Duodenal mucosa (tissue), 2 donors: ENCODE measurements around the gene STAB1.

Experiments
- H3K27ac ChIP-seq: one replicate; pipeline ENCODE4 v1.7.0; 2013; ENCODE audit warnings: low read depth, low read length
- H3K27me3 ChIP-seq, 2 donors: one replicate each; pipeline ENCODE4 v1.7.0; 2013; ENCODE audit warnings: low read length in 2 of 2, control low read depth in 1 of 2; ENCODE audit not compliant: insufficient read depth in 2 of 2, control insufficient read depth in 1 of 2
- H3K36me3 ChIP-seq, 2 donors: one replicate each; pipeline ENCODE4 v1.7.0; 2013; ENCODE audit warnings: low read length in 2 of 2, control low read depth in 1 of 2; ENCODE audit not compliant: insufficient read depth in 2 of 2, control insufficient read depth in 1 of 2
- H3K4me1 ChIP-seq, 2 donors: one replicate each; pipeline ENCODE4 v1.7.0; 2013; ENCODE audit warnings: low read length in 2 of 2, control low read depth in 1 of 2; ENCODE audit not compliant: insufficient read depth in 2 of 2, control insufficient read depth in 1 of 2
- H3K4me3 ChIP-seq, 2 donors: one replicate each; pipeline ENCODE4 v1.7.0; 2013; ENCODE audit warnings: low read length in 2 of 2, low read depth in 1 of 2
- H3K9ac ChIP-seq, 2 donors: one replicate each; pipeline ENCODE4 v1.7.0; 2013; ENCODE audit warnings: low read length in 2 of 2, low read depth in 1 of 2
- H3K9me3 ChIP-seq, 2 donors: one replicate each; pipeline ENCODE4 v1.7.0; 2013; ENCODE audit warnings: low read length in 2 of 2, control low read depth in 1 of 2; ENCODE audit not compliant: control insufficient read depth in 1 of 2

Gene STAB1

DNA sequence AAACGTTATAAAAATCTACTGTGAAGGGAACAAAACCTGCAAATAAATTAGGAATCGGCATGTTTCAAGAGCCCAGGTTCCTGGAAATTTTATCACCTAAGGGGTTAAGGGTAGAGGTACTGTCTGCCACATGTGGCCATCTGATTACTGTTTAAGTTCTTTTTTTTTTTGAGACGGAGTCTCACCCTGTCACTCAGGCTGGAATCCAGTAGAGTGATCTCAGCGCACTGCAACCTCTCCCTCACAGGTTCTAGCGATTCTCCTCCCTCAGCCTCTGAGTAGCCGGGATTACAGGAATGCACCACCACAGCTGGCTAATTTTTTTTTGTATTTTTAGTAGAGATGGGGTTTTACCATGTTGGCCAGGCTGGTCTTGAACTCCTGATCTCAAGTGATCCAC is 77.1 kb downstream of the STAB1 start:
- Histone ChIP-seq H3K9ac (no peak overlapping the region), H3K27ac (no peak overlapping the region), H3K9me3 (no peaks in the 10 kb centered on the region), H3K4me1 (no peaks in the 10 kb centered on the region), H3K4me3 (no peak overlapping the region), H3K36me3 (peaks cover 18 to 39% of the 10 kb centered on the region in 2 donors), H3K27me3 (no peaks in the 10 kb centered on the region)
